ENCODE results near the gene RFESD.
"Not testable (repeated sequence)": the region's sequence is repeated elsewhere in the genome, so short reads cannot be mapped to it uniquely, and the experiment has no call there.

The RFESD gene

DNA sequence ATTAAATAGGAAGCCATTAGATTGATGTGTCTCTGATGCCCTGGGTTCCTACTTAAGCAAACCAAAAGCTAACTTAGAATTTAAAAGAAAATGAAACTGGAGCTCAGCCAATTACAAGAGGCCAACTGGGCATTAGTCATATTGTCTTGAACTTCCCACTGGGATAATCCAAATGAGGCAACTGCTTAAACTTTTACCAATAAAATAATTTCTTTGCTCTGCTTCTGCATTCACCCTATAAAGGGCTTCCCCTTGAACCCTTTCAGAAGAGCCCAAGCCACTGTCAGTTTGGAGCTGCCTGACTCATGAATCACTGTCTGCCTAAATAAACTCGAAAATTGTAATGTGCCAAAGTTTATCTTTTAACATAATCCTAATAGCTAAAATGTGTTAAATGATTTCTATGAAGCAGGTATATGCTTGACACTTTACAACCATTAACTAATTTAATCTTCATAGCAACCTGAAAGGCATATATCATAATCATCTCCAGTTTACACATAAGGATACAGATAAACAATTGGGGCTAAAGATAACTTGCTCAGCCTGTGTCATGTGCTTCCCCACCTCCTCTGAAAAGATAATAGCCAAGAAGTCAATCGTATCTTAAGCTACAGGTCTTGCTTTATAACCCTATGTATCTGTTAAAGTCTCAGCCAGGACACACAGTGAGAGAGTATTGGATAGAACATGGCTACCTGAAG lies 15.2 kb upstream of the RFESD start:
- no peaks in the 10 kb centered on the region for H3K36me3 ChIP-seq (ENCODE audit: control insufficient read depth, insufficient read depth, low read length)
- H3K4me1 ChIP-seq (ENCODE audit: control insufficient read depth, insufficient read depth, low read length) = no peaks in the 10 kb centered on the region
- H3K4me3 ChIP-seq (ENCODE audit: low read length) = no peak overlapping the region
- H3K27me3 ChIP-seq (ENCODE audit: control insufficient read depth, insufficient read depth, low read length) = no peaks in the 10 kb centered on the region
- no peaks in the 10 kb centered on the region for H3K9me3 ChIP-seq (ENCODE audit: control insufficient read depth, low read length)
- no peak overlapping the region for H3K9ac ChIP-seq (ENCODE audit: low read length)

DNA sequence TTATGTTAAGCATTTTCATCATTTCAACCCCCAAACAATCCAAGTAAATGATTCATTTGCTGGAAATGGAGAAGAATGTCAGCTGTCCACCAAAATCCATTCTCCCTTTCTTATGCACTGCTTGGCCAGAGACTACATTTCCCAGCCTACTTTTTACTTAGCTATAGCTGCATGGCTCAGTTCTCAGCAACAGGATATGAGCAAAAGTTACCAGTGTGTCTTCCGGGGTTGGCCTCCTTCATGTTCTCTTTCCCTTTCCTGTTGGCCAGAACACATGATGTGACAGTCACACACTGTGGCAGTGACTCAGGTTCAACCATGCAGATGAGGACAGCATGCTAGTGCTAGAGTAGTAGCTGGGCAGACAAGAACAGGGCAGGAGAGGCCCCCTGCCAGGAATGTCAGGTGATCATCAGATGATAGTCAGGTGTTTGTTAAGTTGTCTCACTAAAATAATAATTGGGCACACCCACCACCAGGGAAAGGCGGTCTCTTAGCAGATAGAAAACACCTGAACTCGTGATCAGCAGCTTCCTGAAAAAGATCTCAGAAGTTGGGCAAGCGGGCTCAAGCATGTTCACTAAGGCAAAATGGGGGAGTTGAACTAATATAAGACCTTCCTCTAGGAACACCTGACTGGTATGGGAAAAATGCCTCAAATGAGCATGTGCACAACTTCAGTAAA lies 14.4 kb upstream of the RFESD start:
- H3K4me1 ChIP-seq (ENCODE audit: control insufficient read depth, insufficient read depth, low read length) = no peaks in the 10 kb centered on the region
- no peak overlapping the region for H3K4me3 ChIP-seq (ENCODE audit: low read length)
- H3K9ac ChIP-seq (ENCODE audit: low read length) = no peak overlapping the region
- H3K9me3 ChIP-seq (ENCODE audit: control insufficient read depth, low read length) = no peaks in the 10 kb centered on the region
- no peaks in the 10 kb centered on the region for H3K36me3 ChIP-seq (ENCODE audit: control insufficient read depth, insufficient read depth, low read length)
- no peaks in the 10 kb centered on the region for H3K27me3 ChIP-seq (ENCODE audit: control insufficient read depth, insufficient read depth, low read length)

DNA sequence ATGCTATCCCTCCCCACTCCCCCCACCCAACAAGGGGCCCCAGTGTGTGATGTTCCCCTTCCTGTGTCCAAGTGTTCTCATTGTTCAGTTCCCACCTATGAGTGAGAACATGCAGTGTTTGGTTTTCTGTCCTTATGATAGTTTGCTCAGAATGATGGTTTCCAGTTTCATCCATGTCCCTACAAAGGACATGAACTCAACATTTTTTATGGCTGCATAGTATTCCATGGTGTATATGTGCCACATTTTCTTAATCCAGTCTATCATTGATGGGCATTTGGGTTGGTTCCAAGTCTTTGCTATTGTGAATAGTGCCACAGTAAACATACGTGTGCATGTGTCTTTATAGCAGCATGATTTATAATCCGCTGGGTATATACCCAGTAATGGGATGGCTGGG lies 13.6 kb upstream of the RFESD start:
- not testable (repeated sequence) for H3K27me3 ChIP-seq (ENCODE audit: control insufficient read depth, insufficient read depth, low read length); H3K9me3 ChIP-seq (ENCODE audit: control insufficient read depth, low read length); H3K4me3 ChIP-seq (ENCODE audit: low read length); H3K9ac ChIP-seq (ENCODE audit: low read length); H3K4me1 ChIP-seq (ENCODE audit: control insufficient read depth, insufficient read depth, low read length); H3K36me3 ChIP-seq (ENCODE audit: control insufficient read depth, insufficient read depth, low read length)

DNA sequence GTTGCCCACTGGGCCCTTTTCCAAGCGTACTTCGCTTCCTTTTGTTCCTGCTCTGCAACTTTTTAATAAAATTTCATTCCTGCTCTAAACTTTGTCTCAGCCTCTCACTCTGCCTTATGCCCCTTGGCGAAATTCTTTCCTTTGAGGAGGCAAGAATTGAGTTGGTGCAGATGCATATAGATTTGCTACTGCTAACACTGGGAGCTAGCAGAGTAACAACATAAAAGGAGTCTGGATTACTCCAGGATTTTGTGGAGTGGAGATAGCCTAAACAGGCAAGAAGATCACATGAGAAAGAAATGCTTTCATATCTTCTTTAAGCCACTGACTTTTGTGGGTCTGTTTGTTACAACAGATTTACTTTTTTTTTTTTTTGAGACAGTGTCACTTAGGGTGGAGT lies 12.9 kb upstream of the RFESD start:
- Histone ChIP-seq H3K9me3 (ENCODE audit: control insufficient read depth, low read length) (no peaks in the 10 kb centered on the region), H3K4me3 (ENCODE audit: low read length) (no peak overlapping the region), H3K9ac (ENCODE audit: low read length) (no peak overlapping the region), H3K36me3 (ENCODE audit: control insufficient read depth, insufficient read depth, low read length) (no peaks in the 10 kb centered on the region), H3K4me1 (ENCODE audit: control insufficient read depth, insufficient read depth, low read length) (no peaks in the 10 kb centered on the region), H3K27me3 (ENCODE audit: control insufficient read depth, insufficient read depth, low read length) (no peaks in the 10 kb centered on the region)

DNA sequence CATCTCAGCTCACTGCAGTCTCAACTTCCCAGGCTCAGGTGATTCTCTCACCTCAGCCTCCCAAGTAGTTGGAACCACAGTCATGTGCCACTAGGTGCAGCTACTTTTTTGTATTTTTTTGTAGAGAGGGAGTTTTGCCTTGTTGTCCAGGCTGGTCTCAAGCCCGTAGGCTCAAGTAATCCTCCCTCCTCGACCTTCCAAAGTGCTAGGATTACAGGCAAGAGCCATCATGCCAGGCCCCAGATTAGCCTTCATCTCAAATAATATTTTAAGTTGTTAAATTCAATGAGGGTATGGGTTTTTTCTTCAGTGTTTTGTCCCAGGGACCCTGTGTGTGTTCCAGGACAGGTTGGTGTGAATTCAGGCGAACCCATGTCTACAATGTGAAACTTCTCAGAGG lies 12.5 kb upstream of the RFESD start:
- Histone ChIP-seq H3K9me3 (ENCODE audit: control insufficient read depth, low read length) (no peaks in the 10 kb centered on the region), H3K4me3 (ENCODE audit: low read length) (no peak overlapping the region), H3K9ac (ENCODE audit: low read length) (no peak overlapping the region), H3K27me3 (ENCODE audit: control insufficient read depth, insufficient read depth, low read length) (no peaks in the 10 kb centered on the region), H3K36me3 (ENCODE audit: control insufficient read depth, insufficient read depth, low read length) (no peaks in the 10 kb centered on the region), H3K4me1 (ENCODE audit: control insufficient read depth, insufficient read depth, low read length) (no peaks in the 10 kb centered on the region)

DNA sequence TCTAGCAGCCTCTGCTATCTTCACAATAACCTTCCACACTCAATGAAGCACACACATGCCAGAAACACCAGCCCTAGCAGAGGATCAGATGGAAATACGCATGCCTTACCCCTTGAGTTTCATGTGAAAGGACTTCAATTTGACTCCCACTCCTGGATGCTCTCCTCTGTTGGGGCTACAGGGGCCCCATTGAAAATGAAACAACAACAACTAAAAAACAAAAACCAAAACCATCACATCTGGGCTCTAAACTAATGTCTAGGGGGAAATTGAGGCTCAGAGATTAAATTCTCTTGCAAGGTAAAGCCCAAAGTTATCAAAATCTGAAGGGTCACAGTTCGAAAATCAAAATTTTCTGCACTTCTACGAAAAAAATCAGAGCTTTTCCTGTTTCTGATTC lies 7.9 kb upstream of the RFESD start:
- H3K9me3 ChIP-seq (ENCODE audit: control insufficient read depth, low read length) = no peaks in the 10 kb centered on the region
- peaks cover 9% of the 10 kb centered on the region for H3K4me1 ChIP-seq (ENCODE audit: control insufficient read depth, insufficient read depth, low read length)
- no peaks in the 10 kb centered on the region for H3K27me3 ChIP-seq (ENCODE audit: control insufficient read depth, insufficient read depth, low read length)
- H3K4me3 ChIP-seq (ENCODE audit: low read length) = no peak overlapping the region
- no peaks in the 10 kb centered on the region for H3K36me3 ChIP-seq (ENCODE audit: control insufficient read depth, insufficient read depth, low read length)
- H3K9ac ChIP-seq (ENCODE audit: low read length) = no peak overlapping the region

DNA sequence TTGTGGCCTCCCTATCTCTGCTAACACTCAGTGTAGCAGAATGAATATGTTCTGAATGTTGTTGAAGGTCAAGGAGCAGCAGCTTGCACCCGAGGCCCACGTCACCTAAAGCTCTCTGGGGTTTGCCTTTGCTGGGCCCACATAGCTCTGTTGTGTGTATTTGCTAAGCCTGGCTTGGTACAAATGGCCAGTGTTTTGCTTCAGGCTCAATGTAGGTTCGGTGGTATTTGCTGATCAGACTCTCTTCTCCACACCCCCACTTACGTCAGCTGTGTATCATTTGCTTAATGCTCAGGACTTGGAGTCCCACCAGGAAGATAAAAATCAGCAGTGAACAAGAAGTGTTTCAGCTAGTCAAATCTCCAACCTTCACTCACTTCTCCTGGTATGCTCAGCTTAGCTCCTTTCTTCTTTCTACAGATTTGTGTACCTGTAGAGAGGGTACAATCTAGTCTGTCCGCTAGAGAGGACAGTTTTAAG lies 4.8 kb upstream of the RFESD start:
- H3K4me3 ChIP-seq (ENCODE audit: low read length) = no peak overlapping the region
- H3K4me1 ChIP-seq (ENCODE audit: control insufficient read depth, insufficient read depth, low read length) = peaks cover 9% of the 10 kb centered on the region
- H3K9me3 ChIP-seq (ENCODE audit: control insufficient read depth, low read length) = no peaks in the 10 kb centered on the region
- no peaks in the 10 kb centered on the region for H3K36me3 ChIP-seq (ENCODE audit: control insufficient read depth, insufficient read depth, low read length)
- no peaks in the 10 kb centered on the region for H3K27me3 ChIP-seq (ENCODE audit: control insufficient read depth, insufficient read depth, low read length)
- H3K9ac ChIP-seq (ENCODE audit: low read length) = no peak overlapping the region

DNA sequence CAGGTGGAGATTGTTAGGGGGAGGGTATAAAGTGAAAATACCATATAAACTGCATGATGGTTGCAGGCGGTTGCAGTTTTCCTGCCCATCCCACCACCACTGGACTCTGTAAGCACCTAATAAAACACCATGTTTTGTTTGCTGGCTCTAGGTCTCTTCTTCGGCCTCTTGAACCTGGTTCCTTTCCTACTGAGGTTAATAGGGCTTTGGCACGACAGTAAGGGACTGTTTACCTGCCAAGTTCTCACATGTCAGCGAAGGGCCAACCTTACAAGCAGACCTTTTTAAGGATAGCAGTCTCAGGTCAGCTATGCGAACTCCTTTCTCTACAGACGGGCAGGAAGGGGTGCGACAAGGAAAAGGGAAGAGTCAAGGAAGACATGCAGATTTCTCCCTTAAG lies 3.4 kb upstream of the RFESD start:
- Histone ChIP-seq H3K9ac (ENCODE audit: low read length) (no peak overlapping the region), H3K4me1 (ENCODE audit: control insufficient read depth, insufficient read depth, low read length) (peaks cover 9% of the 10 kb centered on the region), H3K9me3 (ENCODE audit: control insufficient read depth, low read length) (no peaks in the 10 kb centered on the region), H3K36me3 (ENCODE audit: control insufficient read depth, insufficient read depth, low read length) (no peaks in the 10 kb centered on the region), H3K27me3 (ENCODE audit: control insufficient read depth, insufficient read depth, low read length) (no peaks in the 10 kb centered on the region), H3K4me3 (ENCODE audit: low read length) (no peak overlapping the region)

DNA sequence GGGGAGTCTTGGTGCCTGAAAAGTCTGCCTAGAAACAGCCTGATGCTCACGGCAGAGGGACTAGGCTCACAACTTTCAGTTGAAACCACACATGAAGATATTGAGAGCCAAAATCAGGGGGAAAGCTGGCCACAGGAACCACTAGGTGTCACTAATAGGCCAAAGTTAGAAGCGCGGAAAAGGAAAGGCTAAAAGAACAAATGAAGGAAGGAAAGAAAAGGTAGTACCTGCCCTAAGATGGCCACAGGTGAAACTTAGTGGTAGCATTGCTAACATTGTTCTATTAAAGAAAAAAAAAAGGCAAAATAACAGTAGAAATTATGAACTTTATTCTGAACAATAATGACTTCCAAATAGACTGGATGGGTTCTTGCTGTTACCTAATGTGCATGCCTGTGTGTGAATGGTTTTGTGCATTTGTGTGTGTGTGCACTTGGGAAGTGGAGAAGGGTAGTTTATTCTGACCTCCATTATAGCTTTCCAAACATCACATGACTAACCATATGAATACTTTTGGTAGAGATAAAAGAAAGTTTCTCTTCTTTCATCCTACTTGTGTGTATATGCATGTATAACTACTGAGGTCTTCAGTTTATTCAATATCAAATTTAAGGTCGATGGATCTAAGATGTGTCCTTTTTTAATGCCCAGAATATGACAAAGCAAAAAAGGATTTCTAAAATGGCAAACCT lies 2.1 kb upstream of the RFESD start:
- Histone ChIP-seq H3K9ac (ENCODE audit: low read length) (no peak overlapping the region), H3K9me3 (ENCODE audit: control insufficient read depth, low read length) (no peaks in the 10 kb centered on the region), H3K4me3 (ENCODE audit: low read length) (no peak overlapping the region), H3K36me3 (ENCODE audit: control insufficient read depth, insufficient read depth, low read length) (no peaks in the 10 kb centered on the region), H3K4me1 (ENCODE audit: control insufficient read depth, insufficient read depth, low read length) (peaks cover 9% of the 10 kb centered on the region), H3K27me3 (ENCODE audit: control insufficient read depth, insufficient read depth, low read length) (no peaks in the 10 kb centered on the region)

DNA sequence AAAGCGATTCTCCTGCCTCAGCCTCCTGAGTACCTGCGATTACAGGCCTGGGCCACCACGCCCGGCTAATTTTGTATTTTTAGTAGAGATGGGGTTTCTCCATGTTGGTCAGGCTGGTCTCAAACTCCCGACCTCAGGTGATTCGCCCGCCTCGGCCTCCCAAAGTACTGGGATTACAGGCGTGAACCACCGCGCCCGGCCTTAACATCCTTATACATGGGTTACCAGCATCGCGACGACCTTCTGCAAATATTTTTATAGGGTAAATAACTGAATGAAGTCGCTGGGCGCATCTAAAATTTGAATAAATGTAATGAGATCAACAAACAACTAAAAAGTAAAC lies 380 bp upstream of the RFESD start:
- not testable (repeated sequence) for H3K4me3 ChIP-seq (ENCODE audit: low read length); H3K4me1 ChIP-seq (ENCODE audit: control insufficient read depth, insufficient read depth, low read length); H3K27me3 ChIP-seq (ENCODE audit: control insufficient read depth, insufficient read depth, low read length); H3K9me3 ChIP-seq (ENCODE audit: control insufficient read depth, low read length); H3K9ac ChIP-seq (ENCODE audit: low read length); H3K36me3 ChIP-seq (ENCODE audit: control insufficient read depth, insufficient read depth, low read length)

DNA sequence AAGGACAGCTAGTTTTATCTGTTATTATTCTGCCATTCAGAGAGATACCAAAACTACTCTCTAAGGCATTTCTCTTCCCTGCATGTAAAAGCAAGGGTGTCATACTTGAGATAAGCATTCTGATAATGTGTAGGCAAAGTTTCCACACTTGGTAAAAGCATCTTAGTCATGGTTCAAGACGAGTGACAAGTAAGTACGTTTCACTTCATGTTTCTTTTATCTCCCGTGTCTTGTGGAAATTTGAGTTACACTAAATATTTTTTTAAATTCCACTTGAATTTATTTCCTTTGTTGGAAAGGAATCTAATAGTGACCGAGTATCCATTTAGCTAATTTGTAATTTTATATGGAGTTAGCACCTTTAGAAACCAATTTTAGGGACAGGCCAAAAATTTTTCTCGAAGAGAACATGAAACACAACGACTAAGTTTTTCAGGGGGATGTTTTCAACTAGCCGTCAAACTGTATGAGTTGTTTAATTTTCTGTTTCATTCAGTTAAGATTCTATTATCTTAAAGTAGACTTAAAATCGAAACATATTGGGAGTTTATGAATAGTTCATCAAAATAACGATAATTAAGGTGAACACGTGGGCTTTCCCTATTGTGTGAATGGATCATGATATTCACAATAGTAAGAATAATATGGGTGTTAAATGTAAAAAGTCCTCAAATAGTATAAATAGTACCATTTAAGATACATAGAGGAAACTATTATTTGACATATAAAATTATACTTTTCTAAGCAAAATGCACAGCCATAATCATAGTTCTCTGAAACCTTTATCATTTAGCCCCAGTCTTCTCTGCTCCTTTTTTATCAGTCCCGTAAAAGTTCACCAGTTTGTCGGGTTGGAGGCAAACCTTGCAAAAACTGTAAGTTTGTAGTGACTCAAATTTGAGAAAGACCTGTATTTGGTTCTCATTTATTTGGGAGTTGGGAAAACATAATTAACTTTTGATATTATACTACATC lies 1.6 kb downstream of the RFESD start:
- Histone ChIP-seq H3K36me3 (ENCODE audit: control insufficient read depth, insufficient read depth, low read length) (no peaks in the 10 kb centered on the region), H3K4me1 (ENCODE audit: control insufficient read depth, insufficient read depth, low read length) (no peaks in the 10 kb centered on the region), H3K4me3 (ENCODE audit: low read length) (no peak overlapping the region), H3K27me3 (ENCODE audit: control insufficient read depth, insufficient read depth, low read length) (no peaks in the 10 kb centered on the region), H3K9ac (ENCODE audit: low read length) (no peak overlapping the region), H3K9me3 (ENCODE audit: control insufficient read depth, low read length) (no peaks in the 10 kb centered on the region)

Data from mucosa of stomach (tissue), 1 donor.